ENCODE data around the gene PRAMEF1.

DNA sequence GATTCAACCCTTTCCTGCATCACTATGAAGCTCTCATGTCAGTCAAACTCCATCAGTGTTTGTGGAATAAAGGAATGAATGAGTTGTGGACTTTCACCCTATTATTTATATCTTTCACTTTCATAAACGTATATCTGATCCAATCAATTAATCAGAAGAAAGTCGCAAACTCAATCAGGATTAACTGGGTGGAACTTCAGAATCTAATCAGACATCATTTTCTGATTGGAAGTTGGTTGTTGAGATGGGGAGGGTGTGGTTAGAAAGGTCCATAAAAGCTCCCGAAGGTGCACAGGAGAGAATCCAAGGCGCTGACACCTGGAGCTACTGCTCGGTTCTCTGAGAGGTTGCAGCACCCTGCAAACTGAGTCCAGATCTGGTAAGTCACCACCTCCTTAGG lies 17.8 kb upstream of the PRAMEF1 start, which contains the start of gene PRAMEF12:
- TF ChIP-seq, protein P1, sequence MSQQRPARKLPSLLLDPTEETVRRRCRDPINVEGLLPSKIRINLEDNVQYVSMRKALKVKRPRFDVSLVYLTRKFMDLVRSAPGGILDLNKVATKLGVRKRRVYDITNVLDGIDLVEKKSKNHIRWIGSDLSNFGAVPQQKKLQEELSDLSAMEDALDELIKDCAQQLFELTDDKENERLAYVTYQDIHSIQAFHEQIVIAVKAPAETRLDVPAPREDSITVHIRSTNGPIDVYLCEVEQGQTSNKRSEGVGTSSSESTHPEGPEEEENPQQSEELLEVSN (IDR thresholded peaks at IDR 0.05) = no peak
- TF ChIP-seq RXRA (IDR thresholded peaks at IDR 0.05; ENCODE audit: insufficient read depth, low read depth, low read length) = no peak
- no peak for TF ChIP-seq EZH2 (IDR thresholded peaks at IDR 0.05; ENCODE audit: low read depth, low read length, severe bottlenecking)
- no peak for TF ChIP-seq TEAD4 (IDR thresholded peaks at IDR 0.05; ENCODE audit: low read depth, low read length)
- TF ChIP-seq, protein P2, sequence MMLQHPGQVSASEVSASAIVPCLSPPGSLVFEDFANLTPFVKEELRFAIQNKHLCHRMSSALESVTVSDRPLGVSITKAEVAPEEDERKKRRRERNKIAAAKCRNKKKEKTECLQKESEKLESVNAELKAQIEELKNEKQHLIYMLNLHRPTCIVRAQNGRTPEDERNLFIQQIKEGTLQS (IDR thresholded peaks at IDR 0.05; ENCODE audit: insufficient read depth, low read depth, low read length) = no peak
- no peak for TF ChIP-seq POLR2A (IDR thresholded peaks at IDR 0.05; ENCODE audit: control extremely low read depth in 1 of 2, low read depth in 2 of 2, low read length in 2 of 2)
- TF ChIP-seq, protein P3, sequence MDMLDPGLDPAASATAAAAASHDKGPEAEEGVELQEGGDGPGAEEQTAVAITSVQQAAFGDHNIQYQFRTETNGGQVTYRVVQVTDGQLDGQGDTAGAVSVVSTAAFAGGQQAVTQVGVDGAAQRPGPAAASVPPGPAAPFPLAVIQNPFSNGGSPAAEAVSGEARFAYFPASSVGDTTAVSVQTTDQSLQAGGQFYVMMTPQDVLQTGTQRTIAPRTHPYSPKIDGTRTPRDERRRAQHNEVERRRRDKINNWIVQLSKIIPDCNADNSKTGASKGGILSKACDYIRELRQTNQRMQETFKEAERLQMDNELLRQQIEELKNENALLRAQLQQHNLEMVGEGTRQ (IDR thresholded peaks at IDR 0.05; ENCODE audit: low read length) = no peak
- no peak for TF ChIP-seq SP1 (IDR thresholded peaks at IDR 0.05; ENCODE audit: low read depth, low read length)
- no peak for TF ChIP-seq CEBPB (IDR thresholded peaks at IDR 0.05; ENCODE audit: low read depth, low read length)
